ENCODE results near the gene ACIN1. TPM values are rescaled to one million over a fixed set of nuclear protein-coding genes. Genes with fewer than 3 reads are reported as not detected.

The ACIN1 gene
- total RNA-seq, 1 donor from 2014 or later = 263 TPM

GRCh38 chr14:23101213-23101970 lies 6.5 kb upstream of the ACIN1 start:
- POLR2A ChIA-PET = no interaction called here
- Mint-ChIP-seq H3K27ac (no peak overlapping the region), H3K4me3 (no peak overlapping the region), H3K4me1 (peaks cover 20% of the 10 kb centered on the region), H3K36me3 (ENCODE audit: low read depth) (peaks cover 26% of the 10 kb centered on the region), H3K27me3 (no peaks in the 10 kb centered on the region), H3K9me3 (no peaks in the 10 kb centered on the region)
- CTCF ChIA-PET = interaction anchor here (0.9 kb wide), 1 partner anchor 19 kb away, joined by 3 read pairs; no protein-coding TSS in a partner anchor
- no peak for TF ChIP-seq CTCF (IDR thresholded peaks at IDR 0.05)
- intact Hi-C loops (cut with micrococcal nuclease) = loop anchor here (2.0 kb wide), 1 partner anchor 213 kb away; no protein-coding TSS in a partner anchor
- no peak for DNase-seq
- ATAC-seq (ENCODE audit: low read depth) = no peak

GRCh38 chr14:23099212-23099861 lies 4.4 kb upstream of the ACIN1 start:
- Mint-ChIP-seq H3K27ac (no peak overlapping the region), H3K9me3 (no peaks in the 10 kb centered on the region), H3K36me3 (ENCODE audit: low read depth) (peaks cover 26% of the 10 kb centered on the region), H3K4me3 (no peak overlapping the region), H3K27me3 (no peaks in the 10 kb centered on the region), H3K4me1 (peaks cover 16% of the 10 kb centered on the region)
- intact Hi-C loops (cut with micrococcal nuclease) = loop anchor here (10.0 kb wide), 2 partner anchors 455 to 1015 kb away; partner anchors contain the start of genes DCAF11, NRL, THTPA and ZFHX2
- TF ChIP-seq CTCF (IDR thresholded peaks at IDR 0.05) = no peak
- ChIA-PET CTCF (no interaction called here), POLR2A (interaction anchor here (0.7 kb wide), 1 partner anchor 92 kb away, joined by 3 read pairs; no protein-coding TSS in a partner anchor)
- DNase-seq (no peak), ATAC-seq (ENCODE audit: low read depth) (no peak)

GRCh38 chr14:23097786-23098185 lies 2.9 kb upstream of the ACIN1 start:
- Mint-ChIP-seq H3K4me1 (peaks cover 26% of the 10 kb centered on the region), H3K27ac (no peak overlapping the region), H3K9me3 (no peaks in the 10 kb centered on the region), H3K27me3 (no peaks in the 10 kb centered on the region), H3K36me3 (ENCODE audit: low read depth) (peaks cover 34% of the 10 kb centered on the region), H3K4me3 (peak overlapping the region; percentile 29)
- no peak for TF ChIP-seq CTCF (IDR thresholded peaks at IDR 0.05)
- DNase-seq = no peak
- POLR2A ChIA-PET = no interaction called here
- intact Hi-C loops (cut with micrococcal nuclease) = loop anchor here (10.0 kb wide), 2 partner anchors 457 to 1017 kb away; partner anchors contain the start of genes DCAF11, NRL, THTPA and ZFHX2
- CTCF ChIA-PET = interaction anchor here (0.7 to 1.6 kb wide), 3 partner anchors 21 to 26 kb away, joined by 3 to 5 read pairs (median 4); no protein-coding TSS in a partner anchor
- no peak for ATAC-seq (ENCODE audit: low read depth)

- ChIA-PET CTCF (interaction anchor here (1.1 to 3.0 kb wide), 13 partner anchors 11 to 494 kb away, joined by 3 to 28 read pairs (median 5); partner anchors contain the start of gene PRMT5), POLR2A (interaction anchor here (0.5 to 3.3 kb wide), 42 partner anchors 9 to 1619 kb away, joined by 3 to 50 read pairs (median 4); partner anchors contain the start of genes AP1G2, BCL2L2, CDH24 and CEBPE)
- intact Hi-C loops (cut with micrococcal nuclease) = loop anchor here (1.0 to 10.0 kb wide), 11 partner anchors 25 to 1019 kb away; partner anchors contain the start of genes DAD1, DCAF11, NGDN and NRL
- no peak for TF ChIP-seq CTCF (IDR thresholded peaks at IDR 0.05)
- H3K4me3 Mint-ChIP-seq = no peak within 1 kb of the TSS
- peaks cover 45% of the 10 kb centered on the region for H3K36me3 Mint-ChIP-seq (ENCODE audit: low read depth)
- DNase-seq (peak; percentile 77), ATAC-seq (ENCODE audit: low read depth) (peak; percentile 87)
- H3K4me1 Mint-ChIP-seq = peaks cover 34% of the 10 kb centered on the region
- no peak within 1 kb of the TSS for H3K27ac Mint-ChIP-seq
- H3K27me3 Mint-ChIP-seq = no peaks in the 10 kb centered on the region
- H3K9me3 Mint-ChIP-seq = no peaks in the 10 kb centered on the region
These were observed 516 bp upstream of the ACIN1 start, which contains the start of gene C14orf119 for GRCh38 chr14:23095196-23096108. Gene C14orf119, plus strand, starts transcription at chr14:23095505. Its CDS starts 2,154 bp downstream, at chr14:23097659.

Data from activated B cell treated with CpG ODN at 0.5 μM for 24 hours (primary cell).